ENCODE results near the gene CNNM1. TPM values are rescaled to one million over a fixed set of nuclear protein-coding genes. Genes with fewer than 3 reads are reported as not detected.

Gene CNNM1
- total RNA-seq (2021): 0.90 to 1.4 TPM (median 1.1 TPM) in 3 replicates
- percentile 37 among the genes with signal in this experiment for Bru-seq, nascent RNA
- long read RNA-seq, experiment 1, full-length matches to known transcripts: 2 of 4 reads
- long read RNA-seq, experiment 1, partial matches to known transcripts: 1 of 4 reads
- long read RNA-seq, experiment 1, other reads (novel, unspliced or antisense): 1 of 4 reads
- long read RNA-seq, experiment 2: 0 reads
- long read RNA-seq, experiment 3: 0 reads

DNA sequence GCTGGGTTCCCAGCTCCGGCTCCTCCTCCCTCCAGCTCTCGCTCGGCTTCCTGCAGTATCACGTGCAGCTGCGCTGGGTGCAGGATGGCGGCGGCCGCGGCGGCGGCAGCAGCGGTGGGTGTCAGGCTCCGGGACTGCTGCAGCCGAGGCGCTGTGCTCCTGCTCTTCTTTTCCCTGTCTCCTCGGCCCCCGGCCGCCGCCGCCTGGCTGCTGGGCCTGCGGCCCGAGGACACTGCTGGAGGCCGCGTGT lies at the start of gene CNNM1:
TSS of gene CNNM1 (plus strand) at position 53 of the 250 bp plus-strand sequence. CDS start at position 85, 32 bp downstream.
- Mint-ChIP-seq H3K27me3 (ENCODE audit: low read depth) (peaks cover 61% of the 10 kb centered on the region), H3K36me3 (no peaks in the 10 kb centered on the region), H3K9me3 (peaks cover 3% of the 10 kb centered on the region; the same call in 1 of the 2 replicates), H3K4me3 (peak within 1 kb of the TSS; percentile 59), H3K27ac (no peak within 1 kb of the TSS), H3K4me1 (peaks cover 14% of the 10 kb centered on the region)
- DNase-seq (ENCODE audit: low spot score) (peak; percentile 58), ATAC-seq (peak; percentile 79)
- ChIA-PET CTCF (interaction anchor here (1.2 to 1.5 kb wide), 3 partner anchors 52 to 107 kb away, joined by 3 to 6 read pairs (median 4); no protein-coding TSS in a partner anchor), POLR2A (interaction anchor here (1.2 kb wide), 1 partner anchor 101 kb away, joined by 3 read pairs; the partner anchor contains the start of gene GOT1)
- TF ChIP-seq, protein P1, sequence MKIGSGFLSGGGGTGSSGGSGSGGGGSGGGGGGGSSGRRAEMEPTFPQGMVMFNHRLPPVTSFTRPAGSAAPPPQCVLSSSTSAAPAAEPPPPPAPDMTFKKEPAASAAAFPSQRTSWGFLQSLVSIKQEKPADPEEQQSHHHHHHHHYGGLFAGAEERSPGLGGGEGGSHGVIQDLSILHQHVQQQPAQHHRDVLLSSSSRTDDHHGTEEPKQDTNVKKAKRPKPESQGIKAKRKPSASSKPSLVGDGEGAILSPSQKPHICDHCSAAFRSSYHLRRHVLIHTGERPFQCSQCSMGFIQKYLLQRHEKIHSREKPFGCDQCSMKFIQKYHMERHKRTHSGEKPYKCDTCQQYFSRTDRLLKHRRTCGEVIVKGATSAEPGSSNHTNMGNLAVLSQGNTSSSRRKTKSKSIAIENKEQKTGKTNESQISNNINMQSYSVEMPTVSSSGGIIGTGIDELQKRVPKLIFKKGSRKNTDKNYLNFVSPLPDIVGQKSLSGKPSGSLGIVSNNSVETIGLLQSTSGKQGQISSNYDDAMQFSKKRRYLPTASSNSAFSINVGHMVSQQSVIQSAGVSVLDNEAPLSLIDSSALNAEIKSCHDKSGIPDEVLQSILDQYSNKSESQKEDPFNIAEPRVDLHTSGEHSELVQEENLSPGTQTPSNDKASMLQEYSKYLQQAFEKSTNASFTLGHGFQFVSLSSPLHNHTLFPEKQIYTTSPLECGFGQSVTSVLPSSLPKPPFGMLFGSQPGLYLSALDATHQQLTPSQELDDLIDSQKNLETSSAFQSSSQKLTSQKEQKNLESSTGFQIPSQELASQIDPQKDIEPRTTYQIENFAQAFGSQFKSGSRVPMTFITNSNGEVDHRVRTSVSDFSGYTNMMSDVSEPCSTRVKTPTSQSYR (CRISPR knock-in tag; IDR thresholded peaks at IDR 0.05): no peak
- TF ChIP-seq, protein P2, sequence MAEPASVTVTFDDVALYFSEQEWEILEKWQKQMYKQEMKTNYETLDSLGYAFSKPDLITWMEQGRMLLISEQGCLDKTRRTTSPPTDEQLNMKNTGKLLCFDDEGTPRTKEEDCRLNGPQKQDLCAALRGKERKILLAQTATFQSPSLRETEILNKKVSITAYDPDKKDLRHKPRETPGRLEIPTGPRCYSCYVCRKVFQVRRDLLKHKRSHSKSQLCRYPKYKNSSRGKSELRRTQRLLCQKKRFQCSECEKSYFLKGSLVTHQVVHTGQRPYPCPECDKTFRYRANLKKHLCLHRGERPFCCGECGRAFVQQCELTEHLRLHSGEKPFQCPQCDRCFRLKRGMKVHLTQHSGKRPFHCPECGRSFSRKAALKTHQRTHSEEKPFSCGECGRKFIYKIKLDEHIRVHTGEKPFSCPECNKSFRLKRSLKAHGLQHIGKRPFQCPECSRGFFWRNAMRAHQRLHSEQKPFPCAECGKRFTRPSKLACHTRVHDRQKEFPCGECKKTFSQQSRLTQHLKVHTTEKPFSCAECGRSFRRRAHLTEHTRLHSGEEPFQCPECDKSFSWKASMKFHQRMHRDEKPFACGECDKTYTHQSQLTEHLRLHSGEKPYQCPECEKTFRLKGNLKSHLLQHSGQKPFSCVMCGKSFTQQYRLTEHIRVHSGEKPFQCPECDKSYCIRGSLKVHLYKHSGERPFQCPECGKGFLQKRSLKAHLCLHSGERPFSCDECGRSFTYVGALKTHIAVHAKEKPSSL (CRISPR knock-in tag; conservative IDR thresholded peaks at IDR 0.05): no peak
- no peak for TF ChIP-seq RORB (CRISPR knock-in tag; IDR thresholded peaks at IDR 0.05)
- TF ChIP-seq, protein P3, sequence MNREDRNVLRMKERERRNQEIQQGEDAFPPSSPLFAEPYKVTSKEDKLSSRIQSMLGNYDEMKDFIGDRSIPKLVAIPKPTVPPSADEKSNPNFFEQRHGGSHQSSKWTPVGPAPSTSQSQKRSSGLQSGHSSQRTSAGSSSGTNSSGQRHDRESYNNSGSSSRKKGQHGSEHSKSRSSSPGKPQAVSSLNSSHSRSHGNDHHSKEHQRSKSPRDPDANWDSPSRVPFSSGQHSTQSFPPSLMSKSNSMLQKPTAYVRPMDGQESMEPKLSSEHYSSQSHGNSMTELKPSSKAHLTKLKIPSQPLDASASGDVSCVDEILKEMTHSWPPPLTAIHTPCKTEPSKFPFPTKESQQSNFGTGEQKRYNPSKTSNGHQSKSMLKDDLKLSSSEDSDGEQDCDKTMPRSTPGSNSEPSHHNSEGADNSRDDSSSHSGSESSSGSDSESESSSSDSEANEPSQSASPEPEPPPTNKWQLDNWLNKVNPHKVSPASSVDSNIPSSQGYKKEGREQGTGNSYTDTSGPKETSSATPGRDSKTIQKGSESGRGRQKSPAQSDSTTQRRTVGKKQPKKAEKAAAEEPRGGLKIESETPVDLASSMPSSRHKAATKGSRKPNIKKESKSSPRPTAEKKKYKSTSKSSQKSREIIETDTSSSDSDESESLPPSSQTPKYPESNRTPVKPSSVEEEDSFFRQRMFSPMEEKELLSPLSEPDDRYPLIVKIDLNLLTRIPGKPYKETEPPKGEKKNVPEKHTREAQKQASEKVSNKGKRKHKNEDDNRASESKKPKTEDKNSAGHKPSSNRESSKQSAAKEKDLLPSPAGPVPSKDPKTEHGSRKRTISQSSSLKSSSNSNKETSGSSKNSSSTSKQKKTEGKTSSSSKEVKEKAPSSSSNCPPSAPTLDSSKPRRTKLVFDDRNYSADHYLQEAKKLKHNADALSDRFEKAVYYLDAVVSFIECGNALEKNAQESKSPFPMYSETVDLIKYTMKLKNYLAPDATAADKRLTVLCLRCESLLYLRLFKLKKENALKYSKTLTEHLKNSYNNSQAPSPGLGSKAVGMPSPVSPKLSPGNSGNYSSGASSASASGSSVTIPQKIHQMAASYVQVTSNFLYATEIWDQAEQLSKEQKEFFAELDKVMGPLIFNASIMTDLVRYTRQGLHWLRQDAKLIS (CRISPR knock-in tag; IDR thresholded peaks at IDR 0.05; ENCODE audit: borderline replicate concordance): peak; percentile 74; the same call in 1 of the 2 replicates
- 0 out of 2 replicates have a peak, but pooled peaks have one; percentile 38 for TF ChIP-seq TEAD1 (CRISPR knock-in tag; IDR thresholded peaks at IDR 0.05)
- no peak for TF ChIP-seq JAZF1 (CRISPR knock-in tag; IDR thresholded peaks at IDR 0.05)
- TF ChIP-seq, protein P4, sequence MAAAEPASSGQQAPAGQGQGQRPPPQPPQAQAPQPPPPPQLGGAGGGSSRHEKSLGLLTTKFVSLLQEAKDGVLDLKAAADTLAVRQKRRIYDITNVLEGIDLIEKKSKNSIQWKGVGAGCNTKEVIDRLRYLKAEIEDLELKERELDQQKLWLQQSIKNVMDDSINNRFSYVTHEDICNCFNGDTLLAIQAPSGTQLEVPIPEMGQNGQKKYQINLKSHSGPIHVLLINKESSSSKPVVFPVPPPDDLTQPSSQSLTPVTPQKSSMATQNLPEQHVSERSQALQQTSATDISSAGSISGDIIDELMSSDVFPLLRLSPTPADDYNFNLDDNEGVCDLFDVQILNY (CRISPR knock-in tag; IDR thresholded peaks at IDR 0.05): peak; percentile 74; the same call in 1 of the 2 replicates
- no peak for TF ChIP-seq OVOL2 (CRISPR knock-in tag; IDR thresholded peaks at IDR 0.05; ENCODE audit: borderline replicate concordance)
- TF ChIP-seq, protein P5, sequence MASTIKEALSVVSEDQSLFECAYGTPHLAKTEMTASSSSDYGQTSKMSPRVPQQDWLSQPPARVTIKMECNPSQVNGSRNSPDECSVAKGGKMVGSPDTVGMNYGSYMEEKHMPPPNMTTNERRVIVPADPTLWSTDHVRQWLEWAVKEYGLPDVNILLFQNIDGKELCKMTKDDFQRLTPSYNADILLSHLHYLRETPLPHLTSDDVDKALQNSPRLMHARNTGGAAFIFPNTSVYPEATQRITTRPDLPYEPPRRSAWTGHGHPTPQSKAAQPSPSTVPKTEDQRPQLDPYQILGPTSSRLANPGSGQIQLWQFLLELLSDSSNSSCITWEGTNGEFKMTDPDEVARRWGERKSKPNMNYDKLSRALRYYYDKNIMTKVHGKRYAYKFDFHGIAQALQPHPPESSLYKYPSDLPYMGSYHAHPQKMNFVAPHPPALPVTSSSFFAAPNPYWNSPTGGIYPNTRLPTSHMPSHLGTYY (CRISPR knock-in tag; IDR thresholded peaks at IDR 0.05): no peak
- TF ChIP-seq, protein P6, sequence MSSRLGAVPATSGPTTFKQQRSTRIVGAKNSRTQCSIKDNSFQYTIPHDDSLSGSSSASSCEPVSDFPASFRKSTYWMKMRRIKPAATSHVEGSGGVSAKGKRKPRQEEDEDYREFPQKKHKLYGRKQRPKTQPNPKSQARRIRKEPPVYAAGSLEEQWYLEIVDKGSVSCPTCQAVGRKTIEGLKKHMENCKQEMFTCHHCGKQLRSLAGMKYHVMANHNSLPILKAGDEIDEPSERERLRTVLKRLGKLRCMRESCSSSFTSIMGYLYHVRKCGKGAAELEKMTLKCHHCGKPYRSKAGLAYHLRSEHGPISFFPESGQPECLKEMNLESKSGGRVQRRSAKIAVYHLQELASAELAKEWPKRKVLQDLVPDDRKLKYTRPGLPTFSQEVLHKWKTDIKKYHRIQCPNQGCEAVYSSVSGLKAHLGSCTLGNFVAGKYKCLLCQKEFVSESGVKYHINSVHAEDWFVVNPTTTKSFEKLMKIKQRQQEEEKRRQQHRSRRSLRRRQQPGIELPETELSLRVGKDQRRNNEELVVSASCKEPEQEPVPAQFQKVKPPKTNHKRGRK (CRISPR knock-in tag; IDR thresholded peaks at IDR 0.05; ENCODE audit: borderline replicate concordance): no peak
- TF ChIP-seq, protein P7, sequence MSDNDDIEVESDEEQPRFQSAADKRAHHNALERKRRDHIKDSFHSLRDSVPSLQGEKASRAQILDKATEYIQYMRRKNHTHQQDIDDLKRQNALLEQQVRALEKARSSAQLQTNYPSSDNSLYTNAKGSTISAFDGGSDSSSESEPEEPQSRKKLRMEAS (CRISPR knock-in tag; IDR thresholded peaks at IDR 0.05): peak; percentile 93
- TF ChIP-seq ATF1 (CRISPR knock-in tag; IDR thresholded peaks at IDR 0.05): no peak
- TF ChIP-seq HMGA2 (CRISPR knock-in tag; IDR thresholded peaks at IDR 0.05): no peak
- TF ChIP-seq, protein P8, sequence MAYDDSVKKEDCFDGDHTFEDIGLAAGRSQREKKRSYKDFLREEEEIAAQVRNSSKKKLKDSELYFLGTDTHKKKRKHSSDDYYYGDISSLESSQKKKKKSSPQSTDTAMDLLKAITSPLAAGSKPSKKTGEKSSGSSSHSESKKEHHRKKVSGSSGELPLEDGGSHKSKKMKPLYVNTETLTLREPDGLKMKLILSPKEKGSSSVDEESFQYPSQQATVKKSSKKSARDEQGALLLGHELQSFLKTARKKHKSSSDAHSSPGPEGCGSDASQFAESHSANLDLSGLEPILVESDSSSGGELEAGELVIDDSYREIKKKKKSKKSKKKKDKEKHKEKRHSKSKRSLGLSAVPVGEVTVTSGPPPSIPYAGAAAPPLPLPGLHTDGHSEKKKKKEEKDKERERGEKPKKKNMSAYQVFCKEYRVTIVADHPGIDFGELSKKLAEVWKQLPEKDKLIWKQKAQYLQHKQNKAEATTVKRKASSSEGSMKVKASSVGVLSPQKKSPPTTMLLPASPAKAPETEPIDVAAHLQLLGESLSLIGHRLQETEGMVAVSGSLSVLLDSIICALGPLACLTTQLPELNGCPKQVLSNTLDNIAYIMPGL (CRISPR knock-in tag; IDR thresholded peaks at IDR 0.05): peak; percentile 65; the same call in 1 of the 2 replicates
- TF ChIP-seq NR1H2 (CRISPR knock-in tag; IDR thresholded peaks at IDR 0.05): no peak
- TF ChIP-seq, protein P9, sequence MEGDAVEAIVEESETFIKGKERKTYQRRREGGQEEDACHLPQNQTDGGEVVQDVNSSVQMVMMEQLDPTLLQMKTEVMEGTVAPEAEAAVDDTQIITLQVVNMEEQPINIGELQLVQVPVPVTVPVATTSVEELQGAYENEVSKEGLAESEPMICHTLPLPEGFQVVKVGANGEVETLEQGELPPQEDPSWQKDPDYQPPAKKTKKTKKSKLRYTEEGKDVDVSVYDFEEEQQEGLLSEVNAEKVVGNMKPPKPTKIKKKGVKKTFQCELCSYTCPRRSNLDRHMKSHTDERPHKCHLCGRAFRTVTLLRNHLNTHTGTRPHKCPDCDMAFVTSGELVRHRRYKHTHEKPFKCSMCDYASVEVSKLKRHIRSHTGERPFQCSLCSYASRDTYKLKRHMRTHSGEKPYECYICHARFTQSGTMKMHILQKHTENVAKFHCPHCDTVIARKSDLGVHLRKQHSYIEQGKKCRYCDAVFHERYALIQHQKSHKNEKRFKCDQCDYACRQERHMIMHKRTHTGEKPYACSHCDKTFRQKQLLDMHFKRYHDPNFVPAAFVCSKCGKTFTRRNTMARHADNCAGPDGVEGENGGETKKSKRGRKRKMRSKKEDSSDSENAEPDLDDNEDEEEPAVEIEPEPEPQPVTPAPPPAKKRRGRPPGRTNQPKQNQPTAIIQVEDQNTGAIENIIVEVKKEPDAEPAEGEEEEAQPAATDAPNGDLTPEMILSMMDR (IDR thresholded peaks at IDR 0.05): no peak
- TF ChIP-seq ZNF121 (CRISPR knock-in tag; IDR thresholded peaks at IDR 0.05): no peak
- peak; percentile 67 for TF ChIP-seq ZNF263 (CRISPR knock-in tag; IDR thresholded peaks at IDR 0.05; ENCODE audit: low read depth)
- no peak for TF ChIP-seq ZNF396 (CRISPR knock-in tag; IDR thresholded peaks at IDR 0.05; ENCODE audit: borderline replicate concordance)
- TF ChIP-seq ZNF232 (CRISPR knock-in tag; IDR thresholded peaks at IDR 0.05): peak; percentile 83; the same call in 1 of the 2 replicates
